Activated T-cell treated with anti-CD3 and anti-CD28 coated beads, Interleukin-2, amount 50 U/mL, for 72 hours (primary cell): ENCODE measurements around the gene PPP1R1A. TPM values are rescaled to one million over a fixed set of nuclear protein-coding genes. Genes with fewer than 3 reads are reported as not detected.

Experiments
- ATAC-seq, 2 donors: fragments of 150-1000 bp; cut with Tn5 transposase; replicated peaks in 1 of 2; 2 replicates each; pipeline ENCODE4 v1.10.0; 2021; ENCODE audit warnings: moderate library complexity in 2 of 2, mild to moderate bottlenecking in 1 of 2
- DNase-seq, 2 donors: peaks; one replicate each; pipeline ENCODE4 v3.0.0; 2021 to 2022; ENCODE audit warnings: mixed read lengths in 1 of 2
- H3K27ac Mint-ChIP-seq: one replicate; pipeline ENCODE4 v1.8.0; 2022; ENCODE audit warnings: mild to moderate bottlenecking, moderate library complexity, mixed read lengths
- H3K27me3 Mint-ChIP-seq: one replicate; pipeline ENCODE4 v1.8.0; 2022; ENCODE audit warnings: low read depth, mixed read lengths
- H3K36me3 Mint-ChIP-seq, 2 donors: one replicate each; pipeline ENCODE4 v1.8.0; 2022; ENCODE audit warnings: mixed read lengths in 2 of 2, mild to moderate bottlenecking in 1 of 2; ENCODE audit not compliant: insufficient read depth in 2 of 2
- H3K4me1 Mint-ChIP-seq: one replicate; pipeline ENCODE4 v1.8.0; 2022; ENCODE audit warnings: low read depth, mixed read lengths
- H3K4me3 Mint-ChIP-seq, 2 donors: one replicate each; pipeline ENCODE4 v1.8.0; 2022; ENCODE audit warnings: mild to moderate bottlenecking in 2 of 2, mixed read lengths in 2 of 2, moderate library complexity in 2 of 2
- H3K9me3 Mint-ChIP-seq, 2 donors: one replicate each; pipeline ENCODE4 v1.8.0; 2022; ENCODE audit warnings: mixed read lengths in 2 of 2
- total RNA-seq, 2 donors: library from RNA; stranded (reverse); gene quantifications; one replicate each; pipeline ENCODE4 v1.2.3, GENCODE V29; 2022

Gene PPP1R1A
- total RNA-seq, 2 donors from 2014 or later = not detected

- DNase-seq = no peak
- Mint-ChIP-seq H3K27ac (no peak overlapping the region), H3K9me3 (no peaks in the 10 kb centered on the region), H3K36me3 (no peaks in the 10 kb centered on the region), H3K4me1 (no peaks in the 10 kb centered on the region), H3K4me3 (no peak overlapping the region), H3K27me3 (peaks cover 42% of the 10 kb centered on the region)
- no peak for ATAC-seq
Observed at GRCh38 chr12:54595471-54595870, 7.0 kb upstream of the PPP1R1A start.

- H3K27ac Mint-ChIP-seq = no peak overlapping the region
- peaks cover 45% of the 10 kb centered on the region for H3K27me3 Mint-ChIP-seq
Observed at GRCh38 chr12:54593725-54594124, 5.3 kb upstream of the PPP1R1A start.

GRCh38 chr12:54593135-54593534 lies 4.7 kb upstream of the PPP1R1A start:
- ATAC-seq = no peak
- H3K36me3 Mint-ChIP-seq = no peaks in the 10 kb centered on the region
- no peak overlapping the region for H3K27ac Mint-ChIP-seq
- H3K27me3 Mint-ChIP-seq = peaks cover 46% of the 10 kb centered on the region
- no peak for DNase-seq
- peaks cover 8% of the 10 kb centered on the region for H3K4me1 Mint-ChIP-seq
- no peak overlapping the region for H3K4me3 Mint-ChIP-seq
- no peaks in the 10 kb centered on the region for H3K9me3 Mint-ChIP-seq

More at GRCh38 chr12:54593725-54594124, 5.3 kb upstream of the PPP1R1A start:
- Mint-ChIP-seq H3K4me1 (peaks cover 6% of the 10 kb centered on the region), H3K9me3 (no peaks in the 10 kb centered on the region), H3K36me3 (no peaks in the 10 kb centered on the region), H3K4me3 (no peak overlapping the region)
- no peak for ATAC-seq
- DNase-seq = no peak

- no peak overlapping the region for H3K27ac Mint-ChIP-seq
- H3K4me1 Mint-ChIP-seq = peaks cover 8% of the 10 kb centered on the region
- H3K9me3 Mint-ChIP-seq = no peaks in the 10 kb centered on the region
- ATAC-seq = no peak
- H3K27me3 Mint-ChIP-seq = peaks cover 54% of the 10 kb centered on the region
- no peak overlapping the region for H3K4me3 Mint-ChIP-seq
- no peak for DNase-seq
- H3K36me3 Mint-ChIP-seq = no peaks in the 10 kb centered on the region
Observed at GRCh38 chr12:54592316-54592715, 3.9 kb upstream of the PPP1R1A start.

- Mint-ChIP-seq H3K4me3 (no peak overlapping the region), H3K27ac (no peak overlapping the region), H3K9me3 (no peaks in the 10 kb centered on the region), H3K36me3 (no peaks in the 10 kb centered on the region), H3K27me3 (peaks cover 55% of the 10 kb centered on the region), H3K4me1 (peaks cover 8% of the 10 kb centered on the region)
- DNase-seq = no peak
- ATAC-seq = peak in 1 of 2 donors; percentile 12
Observed at GRCh38 chr12:54590978-54591591, 2.6 kb upstream of the PPP1R1A start.

GRCh38 chr12:54589964-54590363 lies 1.5 kb upstream of the PPP1R1A start:
- no peaks in the 10 kb centered on the region for H3K36me3 Mint-ChIP-seq
- no peak overlapping the region for H3K4me3 Mint-ChIP-seq
- H3K9me3 Mint-ChIP-seq = no peaks in the 10 kb centered on the region
- ATAC-seq = no peak
- peaks cover 8% of the 10 kb centered on the region for H3K4me1 Mint-ChIP-seq
- no peak overlapping the region for H3K27ac Mint-ChIP-seq
- H3K27me3 Mint-ChIP-seq = peaks cover 67% of the 10 kb centered on the region
- no peak for DNase-seq

- no peak overlapping the region for H3K27ac Mint-ChIP-seq
- DNase-seq = no peak
- ATAC-seq = no peak
- peaks cover 77% of the 10 kb centered on the region for H3K27me3 Mint-ChIP-seq
- peak overlapping the region; percentile 70 to 73 for H3K4me3 Mint-ChIP-seq
- peaks cover 8% of the 10 kb centered on the region for H3K4me1 Mint-ChIP-seq
- H3K9me3 Mint-ChIP-seq = no peaks in the 10 kb centered on the region
- H3K36me3 Mint-ChIP-seq = no peaks in the 10 kb centered on the region
Observed at GRCh38 chr12:54588890-54589267, 420 bp upstream of the PPP1R1A start.

GRCh38 chr12:54587315-54587873 lies 1.1 kb downstream of the PPP1R1A start:
- no peaks in the 10 kb centered on the region for H3K36me3 Mint-ChIP-seq
- DNase-seq = no peak

GRCh38 chr12:54586620-54587019 lies 1.8 kb downstream of the PPP1R1A start:
- peaks cover 84% of the 10 kb centered on the region for H3K27me3 Mint-ChIP-seq
- H3K9me3 Mint-ChIP-seq = no peaks in the 10 kb centered on the region

More at GRCh38 chr12:54587315-54587873, 1.1 kb downstream of the PPP1R1A start:
- peaks cover 88% of the 10 kb centered on the region for H3K27me3 Mint-ChIP-seq
- no peak for ATAC-seq
- no peaks in the 10 kb centered on the region for H3K9me3 Mint-ChIP-seq
- peaks cover 8% of the 10 kb centered on the region for H3K4me1 Mint-ChIP-seq
- peak overlapping the region in 1 of 2 donors; percentile 46 for H3K4me3 Mint-ChIP-seq
- H3K27ac Mint-ChIP-seq = no peak overlapping the region

GRCh38 chr12:54585243-54585642 lies 3.2 kb downstream of the PPP1R1A start:
- H3K4me3 Mint-ChIP-seq = no peak overlapping the region
- H3K27me3 Mint-ChIP-seq = peaks cover 70% of the 10 kb centered on the region
- peaks cover 8% of the 10 kb centered on the region for H3K4me1 Mint-ChIP-seq

More at GRCh38 chr12:54586620-54587019, 1.8 kb downstream of the PPP1R1A start:
- Mint-ChIP-seq H3K4me1 (peaks cover 8% of the 10 kb centered on the region), H3K27ac (no peak overlapping the region), H3K4me3 (no peak overlapping the region), H3K36me3 (no peaks in the 10 kb centered on the region)
- DNase-seq (no peak), ATAC-seq (no peak)

GRCh38 chr12:54584128-54584527 lies 4.3 kb downstream of the PPP1R1A start:
- no peak for ATAC-seq
- Mint-ChIP-seq H3K27me3 (peaks cover 59% of the 10 kb centered on the region), H3K4me3 (no peak overlapping the region), H3K9me3 (no peaks in the 10 kb centered on the region), H3K36me3 (no peaks in the 10 kb centered on the region), H3K27ac (no peak overlapping the region), H3K4me1 (peaks cover 14% of the 10 kb centered on the region)
- no peak for DNase-seq

More at GRCh38 chr12:54585243-54585642, 3.2 kb downstream of the PPP1R1A start:
- Mint-ChIP-seq H3K36me3 (no peaks in the 10 kb centered on the region), H3K9me3 (no peaks in the 10 kb centered on the region), H3K27ac (no peak overlapping the region)
- no peak for DNase-seq
- no peak for ATAC-seq

- Mint-ChIP-seq H3K36me3 (no peaks in the 10 kb centered on the region), H3K4me1 (peaks cover 10% of the 10 kb centered on the region), H3K4me3 (no peak overlapping the region), H3K27ac (no peak overlapping the region), H3K27me3 (peaks cover 55% of the 10 kb centered on the region), H3K9me3 (no peaks in the 10 kb centered on the region)
- ATAC-seq = no peak
- DNase-seq = no peak
Observed at GRCh38 chr12:54583726-54584125, 4.7 kb downstream of the PPP1R1A start.

- Mint-ChIP-seq H3K27me3 (peaks cover 35% of the 10 kb centered on the region), H3K4me3 (no peak overlapping the region), H3K36me3 (no peaks in the 10 kb centered on the region), H3K4me1 (peaks cover 8% of the 10 kb centered on the region), H3K27ac (no peak overlapping the region), H3K9me3 (no peaks in the 10 kb centered on the region)
- ATAC-seq (no peak), DNase-seq (no peak)
Observed at GRCh38 chr12:54581412-54581811, 7.0 kb downstream of the PPP1R1A start.
